Sigmoid colon (tissue), 4 donors: ENCODE data around the gene ALCAM.

Experiments used
- POLR2AphosphoS5 ChIP-seq, 4 donors: sonication (generic); formaldehyde crosslinking; IDR thresholded peaks; one replicate each; pipeline ENCODE4 v1.6.1; 2017; ENCODE audit warnings: antibody characterized with exemption in 4 of 4
- TF ChIP-seq, protein P1 (sequence below), 4 experiments: fragments of 450-650 bp in 3 of 4; fragments of 200-600 bp in 1 of 4; IDR thresholded peaks; one replicate each; pipeline ENCODE4 v1.5.1; 2016 to 2019; ENCODE audit warnings: antibody characterized with exemption in 4 of 4, mild to moderate bottlenecking in 3 of 4, moderate library complexity in 2 of 4

- TF ChIP-seq, protein P1, sequence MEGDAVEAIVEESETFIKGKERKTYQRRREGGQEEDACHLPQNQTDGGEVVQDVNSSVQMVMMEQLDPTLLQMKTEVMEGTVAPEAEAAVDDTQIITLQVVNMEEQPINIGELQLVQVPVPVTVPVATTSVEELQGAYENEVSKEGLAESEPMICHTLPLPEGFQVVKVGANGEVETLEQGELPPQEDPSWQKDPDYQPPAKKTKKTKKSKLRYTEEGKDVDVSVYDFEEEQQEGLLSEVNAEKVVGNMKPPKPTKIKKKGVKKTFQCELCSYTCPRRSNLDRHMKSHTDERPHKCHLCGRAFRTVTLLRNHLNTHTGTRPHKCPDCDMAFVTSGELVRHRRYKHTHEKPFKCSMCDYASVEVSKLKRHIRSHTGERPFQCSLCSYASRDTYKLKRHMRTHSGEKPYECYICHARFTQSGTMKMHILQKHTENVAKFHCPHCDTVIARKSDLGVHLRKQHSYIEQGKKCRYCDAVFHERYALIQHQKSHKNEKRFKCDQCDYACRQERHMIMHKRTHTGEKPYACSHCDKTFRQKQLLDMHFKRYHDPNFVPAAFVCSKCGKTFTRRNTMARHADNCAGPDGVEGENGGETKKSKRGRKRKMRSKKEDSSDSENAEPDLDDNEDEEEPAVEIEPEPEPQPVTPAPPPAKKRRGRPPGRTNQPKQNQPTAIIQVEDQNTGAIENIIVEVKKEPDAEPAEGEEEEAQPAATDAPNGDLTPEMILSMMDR (IDR thresholded peaks at IDR 0.05) = peak in 3 of 4 experiments; percentile 26 to 47 (median 32)
- peak in 1 of 4 donors; percentile 4 for TF ChIP-seq POLR2AphosphoS5 (IDR thresholded peaks at IDR 0.05)
Measured at GRCh38 chr3:105369500-105370371, 3.0 kb downstream of the ALCAM start.
